EL (cell line): ENCODE data around the gene CAPZA2.
A peak's percentile ranks its signal among the peaks of the same experiment; 100 is the strongest.
"Not testable (repeated sequence)": the region's sequence is repeated elsewhere in the genome, so short reads cannot be mapped to it uniquely, and the experiment has no call there.

Source experiments
- DNase-seq: peaks from one replicate; pipeline ENCODE4 v3.0.0-alpha.2; 2016

The CAPZA2 gene

DNA sequence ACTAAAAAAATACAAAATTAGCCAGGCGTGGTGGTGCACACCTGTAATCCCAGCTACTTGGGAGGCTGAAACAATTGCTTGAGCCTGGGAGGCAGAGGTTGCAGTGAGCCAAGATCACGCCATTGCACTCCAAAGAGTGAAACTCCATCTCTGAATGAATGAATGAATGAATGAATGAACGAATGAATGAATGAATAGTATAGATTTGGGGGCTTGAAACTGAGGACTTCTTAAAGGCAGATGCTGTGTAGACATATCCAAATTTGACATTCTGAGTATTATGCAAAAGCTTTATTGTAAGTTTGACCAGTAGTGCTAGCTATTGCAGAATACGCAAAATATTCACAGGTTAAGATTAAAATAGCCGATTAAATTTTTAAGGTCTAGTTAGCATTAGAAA lies 60.2 kb downstream of the CAPZA2 start:
- DNase-seq, result no peak

- no peak for DNase-seq
These were observed 62.4 kb downstream of the CAPZA2 start for GRCh38 chr7:116924741-116925140.

GRCh38 chr7:116929021-116929420 lies 66.6 kb downstream of the CAPZA2 start:
- DNase-seq, result no peak

DNA sequence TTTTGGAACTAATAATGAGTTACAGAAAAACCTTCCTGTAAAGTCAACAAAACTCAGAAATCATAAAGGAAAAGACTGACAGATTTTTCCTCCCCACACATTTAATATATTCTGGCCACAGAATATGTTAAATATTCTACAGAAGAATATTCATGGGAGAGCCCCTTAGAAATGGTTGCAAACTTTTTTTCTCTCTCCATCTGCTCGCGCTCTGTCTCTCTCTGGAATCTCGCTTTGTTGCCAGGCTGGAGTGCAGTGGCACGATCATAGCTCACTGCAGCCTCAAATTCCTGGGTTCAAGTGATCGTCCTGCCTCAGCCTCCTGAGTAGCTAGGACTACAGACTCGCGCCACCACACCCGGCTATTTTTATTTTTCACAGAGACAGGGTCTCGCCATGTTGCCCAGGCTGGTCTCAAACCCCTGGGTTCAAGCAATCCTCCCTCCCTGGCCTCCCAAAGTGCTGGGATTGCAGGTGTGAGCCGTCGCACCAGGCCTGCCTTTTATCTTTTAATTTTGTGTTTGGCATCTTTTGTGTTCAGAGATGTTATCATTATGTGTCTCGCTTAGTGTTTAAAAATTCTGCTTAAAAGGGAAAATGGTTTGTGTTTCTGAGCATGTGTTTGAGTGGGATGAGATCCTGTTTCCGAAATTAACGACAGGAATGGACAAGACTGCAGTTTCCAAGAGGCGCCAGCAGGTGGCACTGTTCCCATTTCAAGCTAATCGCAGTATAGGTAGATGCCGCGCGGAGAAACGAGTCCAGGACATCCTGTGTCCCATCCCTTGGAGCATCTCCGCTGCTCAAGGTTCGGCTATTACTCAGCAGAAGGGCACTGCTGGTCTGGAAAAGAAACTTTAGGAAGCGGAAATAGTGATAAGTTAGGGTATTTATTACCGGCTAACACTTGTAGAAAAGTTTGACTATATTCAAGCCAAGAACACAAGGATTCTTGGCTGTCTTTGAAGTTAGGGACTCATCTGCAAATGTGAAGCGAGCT lies 67.8 kb downstream of the CAPZA2 start:
- DNase-seq, result peak; percentile 85

- DNase-seq, result no peak
These were observed 70.2 kb downstream of the CAPZA2 start for GRCh38 chr7:116932566-116932965.

DNA sequence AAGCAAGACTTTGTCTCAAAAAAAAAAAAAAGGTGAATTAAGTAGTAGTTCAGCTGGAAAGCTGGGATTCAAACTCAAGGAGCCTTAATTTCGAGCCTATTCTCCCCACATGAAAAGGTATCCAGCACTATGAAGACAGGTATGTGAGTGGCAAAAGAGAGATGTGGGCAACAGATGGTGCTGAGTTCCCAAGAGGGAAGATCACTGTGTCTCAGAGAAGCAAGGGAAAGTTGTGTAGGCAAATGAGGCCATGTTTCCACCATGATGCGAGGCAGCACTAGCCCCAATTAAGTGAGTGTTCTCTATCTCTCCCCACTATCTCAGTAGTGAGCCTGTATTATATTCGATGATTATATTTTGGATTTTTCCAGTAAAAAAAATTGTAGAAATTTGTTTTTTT lies 71.1 kb downstream of the CAPZA2 start:
- no peak for DNase-seq

GRCh38 chr7:116934580-116934979 lies 72.2 kb downstream of the CAPZA2 start:
- no peak for DNase-seq

DNA sequence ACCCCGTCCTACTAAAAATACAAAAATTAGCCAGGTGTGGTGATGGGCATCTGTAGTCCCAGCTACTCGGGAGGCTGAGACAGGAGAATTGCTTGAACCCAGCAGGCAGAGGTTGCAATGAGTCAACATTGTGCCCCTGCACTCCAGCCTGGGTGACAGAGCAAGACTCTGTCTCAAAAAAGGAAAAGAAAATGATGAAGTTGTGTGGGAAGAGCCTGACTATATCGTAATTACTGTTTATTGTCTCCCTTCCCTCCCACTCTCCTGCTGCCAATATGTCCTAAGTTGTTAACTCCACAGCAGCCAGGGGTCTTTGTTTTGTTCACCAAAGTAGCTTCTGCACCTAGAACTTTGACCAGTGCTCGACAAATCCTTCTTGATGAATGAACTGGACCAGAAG lies 74.5 kb downstream of the CAPZA2 start:
- DNase-seq, result not testable (repeated sequence)

- no peak for DNase-seq
These were observed 76.3 kb downstream of the CAPZA2 start for GRCh38 chr7:116938678-116939077.

DNA sequence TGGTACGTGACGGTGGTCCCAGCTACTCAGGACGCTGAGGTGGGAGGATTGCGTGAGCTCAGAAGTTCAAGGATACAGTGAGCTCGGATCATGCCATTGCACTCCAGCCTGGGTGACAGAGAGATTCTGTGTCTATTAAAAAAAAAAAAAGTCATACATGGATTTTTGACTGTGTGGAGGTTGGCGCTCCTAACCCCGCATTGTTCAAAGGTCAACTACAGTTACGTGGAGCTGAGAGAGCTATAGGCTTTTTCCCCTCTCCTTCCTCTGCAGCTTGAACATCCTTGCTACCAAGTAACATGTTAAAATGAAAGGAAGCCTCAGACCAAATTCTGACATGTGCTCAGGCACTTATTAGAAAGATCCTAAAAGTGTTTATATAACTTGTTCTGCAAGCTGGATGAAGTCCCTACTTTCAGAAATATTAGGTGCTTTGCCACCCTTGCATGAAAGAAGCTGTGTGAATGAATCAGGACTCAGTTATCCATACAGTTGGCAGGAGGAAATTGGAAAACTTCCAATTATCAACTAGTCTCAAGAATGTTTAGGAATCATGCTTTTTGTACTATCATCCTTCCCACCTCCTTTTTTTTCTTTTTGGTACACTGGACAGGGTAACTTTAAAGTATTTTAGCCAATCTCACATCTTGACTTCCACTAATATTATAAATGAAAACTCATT lies 78.4 kb downstream of the CAPZA2 start:
- DNase-seq, result no peak

DNA sequence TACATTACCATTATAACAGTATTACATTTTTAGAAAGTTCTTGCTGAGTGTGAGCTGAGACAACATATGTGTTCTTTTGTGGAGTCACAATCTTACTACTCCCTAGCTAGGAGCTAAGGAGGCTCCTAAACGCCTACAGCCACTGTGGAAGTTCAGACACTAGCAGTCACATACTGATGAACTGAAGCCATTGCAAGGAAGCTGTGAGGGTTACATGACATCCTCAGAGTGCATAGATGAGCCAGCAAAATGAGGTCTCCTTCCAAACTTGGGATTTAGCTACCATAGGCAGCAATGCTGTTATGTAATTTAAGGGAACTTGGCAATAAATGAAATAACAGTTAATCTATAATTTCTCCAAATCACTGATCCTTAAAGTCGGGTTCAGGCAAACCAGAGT lies 80.1 kb downstream of the CAPZA2 start:
- no peak for DNase-seq

- no peak for DNase-seq
These were observed 86.5 kb downstream of the CAPZA2 start for GRCh38 chr7:116948934-116949333.

DNA sequence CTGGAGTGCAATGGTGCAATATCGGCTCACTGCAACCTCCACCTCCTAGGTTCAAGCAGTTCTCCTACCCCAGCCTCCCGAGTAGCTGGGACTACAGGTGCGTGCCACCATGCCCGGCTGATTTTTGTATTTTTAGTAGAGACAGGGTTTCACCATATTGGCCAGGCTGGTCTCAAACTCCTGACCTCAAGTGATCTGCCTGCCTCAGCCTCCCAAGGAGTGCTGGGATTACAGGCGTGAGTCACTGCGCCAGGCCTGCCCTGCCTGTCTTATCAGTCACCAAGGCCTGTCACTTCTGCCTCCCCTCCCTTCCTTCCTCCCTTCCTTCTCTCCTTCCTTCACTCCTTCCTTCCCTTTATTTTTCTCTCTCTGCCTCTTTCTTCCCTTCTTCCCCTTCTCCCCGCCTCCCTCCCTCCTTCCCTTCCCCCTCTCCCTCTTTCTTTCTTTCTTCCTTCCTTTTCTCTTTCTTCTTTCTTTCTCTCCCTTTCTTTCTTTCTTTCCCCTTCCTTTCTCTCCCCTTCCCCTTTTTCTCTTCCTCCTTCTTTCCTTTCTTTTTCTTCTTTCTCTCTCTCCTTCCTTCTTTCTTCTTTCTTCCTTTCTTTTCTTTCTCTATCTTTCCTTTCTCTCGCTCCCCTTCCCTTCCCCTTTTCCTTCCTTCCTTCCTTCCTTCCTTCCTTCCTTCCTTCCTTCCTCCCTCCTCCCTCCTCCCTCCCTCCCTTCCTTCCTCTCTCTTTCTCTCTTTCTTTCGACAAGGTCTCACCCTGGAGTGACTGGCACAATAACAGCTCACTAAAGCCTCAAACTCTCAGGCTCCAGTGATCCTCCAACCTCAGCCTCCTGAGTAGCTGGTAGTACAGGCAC lies 87.8 kb downstream of the CAPZA2 start:
- no peak for DNase-seq

- DNase-seq, result no peak
These were observed 88.5 kb downstream of the CAPZA2 start for GRCh38 chr7:116950889-116951351.

- no peak for DNase-seq
These were observed 89.2 kb downstream of the CAPZA2 start for GRCh38 chr7:116951366-116952292.

DNA sequence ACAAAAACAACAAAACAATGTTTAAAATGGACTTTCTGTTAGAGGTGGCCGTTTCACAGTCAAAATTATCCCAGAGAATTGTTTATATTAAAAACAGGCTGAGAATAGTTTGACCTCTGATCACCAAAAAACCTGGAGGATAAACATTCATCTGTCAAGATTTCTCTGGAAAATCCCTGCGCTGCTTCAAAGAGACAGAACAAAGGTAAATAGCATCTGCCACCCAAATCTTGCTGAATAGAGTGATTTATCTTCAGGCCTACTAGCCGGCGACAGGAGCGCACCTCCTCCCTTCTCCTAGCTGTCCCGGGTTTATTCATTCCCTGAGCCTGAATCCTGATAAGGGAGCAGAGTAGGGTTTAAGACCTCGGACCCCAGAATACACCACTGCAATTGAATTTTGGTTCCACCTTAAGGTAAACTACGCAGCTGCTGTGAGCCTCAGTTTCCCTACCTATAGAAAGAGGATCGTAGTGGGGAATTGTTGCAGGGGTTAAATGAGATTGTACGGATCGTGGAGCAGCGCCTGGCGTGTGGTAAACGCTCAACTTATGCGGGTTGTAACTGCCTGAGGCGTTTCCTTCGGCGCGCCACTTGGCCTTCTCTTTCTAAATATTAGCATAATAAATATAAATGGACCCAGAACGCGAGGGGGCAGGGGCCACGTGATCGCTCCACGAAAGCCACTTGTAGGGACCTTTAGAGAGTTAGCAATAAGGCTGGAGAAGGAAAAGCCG lies 90.4 kb downstream of the CAPZA2 start:
- DNase-seq, result peak; percentile 58

DNA sequence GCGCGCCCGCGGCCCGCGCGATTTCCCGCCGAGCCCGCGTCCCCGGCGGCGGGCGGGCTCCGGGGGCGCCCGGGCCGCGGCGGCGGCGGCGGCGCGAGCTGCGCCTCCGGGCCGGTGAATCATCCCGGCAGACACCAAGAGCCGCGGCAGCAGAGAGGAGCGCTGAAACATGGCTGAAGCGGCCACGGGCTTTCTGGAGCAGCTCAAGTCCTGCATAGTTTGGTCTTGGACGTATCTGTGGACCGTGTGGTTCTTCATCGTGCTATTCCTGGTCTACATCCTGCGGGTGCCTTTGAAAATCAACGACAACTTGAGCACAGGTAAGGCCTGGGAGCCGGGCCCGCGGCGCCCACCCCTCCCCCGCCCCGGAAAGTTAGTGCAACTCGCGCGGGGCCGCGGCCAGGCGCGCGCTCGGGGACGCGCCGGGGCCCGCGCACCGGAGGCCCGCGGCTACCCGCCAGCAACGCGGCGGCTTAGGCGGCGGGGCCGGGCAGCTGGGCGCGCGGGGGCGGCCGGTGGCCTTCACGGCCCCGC lies 91.1 kb downstream of the CAPZA2 start, which contains the start of gene ST7:
TSS of gene ST7 (plus strand) at position 130 of the 534 bp plus-strand sequence. CDS start at position 170, 40 bp downstream.
- peak; percentile 75 for DNase-seq

DNA sequence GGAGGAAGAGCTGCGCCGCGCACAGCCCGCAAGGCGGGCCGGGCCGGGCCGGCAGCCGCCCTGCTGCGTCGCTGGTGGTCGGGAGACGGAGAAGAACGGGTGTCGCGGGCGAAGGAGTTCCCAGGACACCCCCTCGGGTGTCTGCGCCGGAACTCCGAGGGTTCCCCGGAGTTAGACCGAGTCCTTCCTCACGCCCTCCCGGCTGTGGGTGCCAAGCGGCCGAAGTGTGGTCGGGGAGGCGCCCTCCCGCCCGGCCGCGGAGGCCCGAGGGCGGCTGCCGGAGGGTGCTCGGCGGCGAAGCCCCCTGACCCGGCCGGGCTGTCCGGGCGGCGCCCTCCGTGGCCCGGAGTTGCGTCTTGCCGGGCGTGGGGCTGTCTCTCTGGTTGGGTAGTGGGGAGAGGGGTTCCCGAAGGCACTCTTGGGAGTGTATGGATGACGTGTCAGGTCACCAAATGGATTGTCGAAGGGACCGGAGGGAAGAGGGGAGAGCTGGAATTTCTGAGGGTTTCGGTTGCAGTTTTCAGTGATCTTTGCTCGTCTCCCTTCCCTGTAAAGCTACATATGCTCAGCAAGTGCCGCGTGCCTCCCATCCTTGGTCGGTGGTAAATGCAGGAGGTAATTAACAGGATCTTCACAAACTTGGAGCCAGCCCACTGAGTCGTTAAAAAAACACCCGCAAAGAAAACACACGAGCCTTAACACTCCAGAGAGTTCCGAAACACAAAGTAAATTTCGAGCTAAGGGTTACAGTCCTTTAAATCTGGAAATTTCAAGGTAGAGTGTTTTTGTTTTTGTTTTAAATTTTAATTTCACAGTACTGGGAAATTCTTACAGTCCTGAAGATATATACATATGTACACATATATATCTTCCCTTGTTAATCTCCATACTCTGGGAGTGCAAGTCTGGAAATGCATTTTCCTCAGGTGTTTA lies 91.8 kb downstream of the CAPZA2 start:
- DNase-seq, result peak; percentile 87

DNA sequence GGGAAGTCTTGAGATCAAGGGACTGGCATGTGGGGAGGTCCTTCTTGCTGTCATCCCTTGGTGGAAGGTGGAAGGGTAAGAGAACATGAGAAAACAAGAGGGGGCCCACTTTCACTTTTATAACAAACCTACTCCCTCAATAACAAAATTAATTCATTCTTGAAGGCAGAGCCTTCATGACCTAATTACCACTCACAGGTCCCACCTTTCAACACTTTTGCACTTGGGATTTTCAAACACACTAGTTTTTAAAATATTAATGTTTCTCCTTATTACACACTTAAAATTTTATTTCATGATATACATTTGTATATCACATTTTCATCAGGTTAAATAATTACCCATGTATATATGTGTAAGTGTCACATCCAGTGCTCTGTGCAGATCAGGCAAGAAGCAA lies 93.0 kb downstream of the CAPZA2 start:
- no peak for DNase-seq
